CD4-positive, alpha-beta T cell treated with Interleukin-12 subunit alpha and Interleukin-12 subunit beta, for 1 hour (primary cell): ENCODE data around the gene BEND3.
"Not testable (repeated sequence)": the region's sequence is repeated elsewhere in the genome, so short reads cannot be mapped to it uniquely, and the experiment has no call there.

Source experiments
- DNase-seq: peaks from one replicate; pipeline ENCODE4 v3.0.0-alpha.2; 2020

The BEND3 gene

DNA sequence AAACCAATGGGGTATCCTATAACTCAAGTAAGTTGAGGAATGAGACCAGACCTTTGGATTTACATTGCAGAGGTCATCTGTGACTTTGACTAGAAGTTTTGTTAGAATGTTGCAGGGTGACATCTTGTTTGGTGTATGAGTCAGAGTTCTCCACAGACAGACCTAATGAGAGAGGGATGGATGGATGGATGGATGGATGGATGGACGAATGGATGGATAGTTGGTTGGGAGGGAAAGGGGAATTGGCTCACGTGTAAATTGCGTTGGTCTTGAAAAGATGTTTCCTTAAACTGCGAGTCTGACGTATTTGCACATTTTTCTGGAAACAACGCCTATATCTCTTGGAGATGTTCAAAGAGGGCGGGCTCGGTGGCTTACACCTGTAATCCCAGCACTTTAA lies 88.3 kb downstream of the BEND3 start:
- no peak for DNase-seq

DNA sequence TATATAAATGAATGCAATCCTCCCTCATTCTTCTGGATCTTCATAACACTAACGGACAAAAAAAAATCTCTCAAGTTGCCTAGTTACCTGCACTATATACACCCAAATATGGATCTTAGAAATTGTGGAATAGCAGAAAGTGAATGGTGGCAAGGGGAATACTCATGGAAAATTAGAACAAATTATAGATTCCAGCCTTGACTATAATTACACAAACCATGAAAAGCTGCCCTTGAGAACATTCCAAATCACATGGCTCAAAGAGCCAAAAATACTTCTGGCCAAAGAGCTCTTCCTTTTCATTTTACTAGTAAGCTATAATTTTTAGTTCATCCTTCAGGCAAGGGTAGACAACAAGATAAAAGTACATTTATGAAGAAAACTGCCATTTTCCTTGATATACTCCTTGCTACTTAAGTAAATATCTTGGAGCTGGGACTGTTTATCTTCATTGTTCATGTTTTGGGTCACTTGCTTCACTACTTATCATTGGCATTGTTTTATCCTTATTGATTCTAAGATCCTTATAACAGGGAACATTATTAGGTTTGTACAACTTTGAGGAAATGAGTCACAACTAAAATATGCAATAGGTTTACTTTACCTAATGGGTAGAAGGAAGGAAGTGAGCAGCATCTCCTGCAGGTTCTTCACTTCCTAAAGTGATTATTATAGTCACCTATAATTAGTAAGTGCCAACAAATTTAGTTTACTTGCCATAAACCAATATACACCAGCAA lies 93.7 kb downstream of the BEND3 start:
- DNase-seq: no peak

DNA sequence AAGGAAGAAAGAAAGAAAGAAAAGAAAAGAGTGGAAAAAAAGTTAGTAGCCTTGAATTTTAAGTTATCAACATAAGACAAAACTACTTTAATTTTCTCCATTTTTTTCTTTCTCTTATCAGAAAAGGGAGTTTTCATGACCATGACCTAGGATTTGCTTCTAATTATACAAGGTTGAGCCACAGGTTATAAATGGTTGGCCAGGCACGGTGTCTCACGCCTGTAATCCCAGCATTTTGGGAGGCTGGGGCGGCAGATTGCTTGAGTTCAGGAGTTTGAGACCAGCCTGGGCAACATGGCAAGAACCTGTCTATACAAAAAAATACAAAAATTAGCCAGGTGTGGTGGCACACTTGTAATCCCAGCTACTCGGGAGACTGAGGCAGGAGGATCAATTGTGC lies 95.1 kb downstream of the BEND3 start:
- DNase-seq: no peak

DNA sequence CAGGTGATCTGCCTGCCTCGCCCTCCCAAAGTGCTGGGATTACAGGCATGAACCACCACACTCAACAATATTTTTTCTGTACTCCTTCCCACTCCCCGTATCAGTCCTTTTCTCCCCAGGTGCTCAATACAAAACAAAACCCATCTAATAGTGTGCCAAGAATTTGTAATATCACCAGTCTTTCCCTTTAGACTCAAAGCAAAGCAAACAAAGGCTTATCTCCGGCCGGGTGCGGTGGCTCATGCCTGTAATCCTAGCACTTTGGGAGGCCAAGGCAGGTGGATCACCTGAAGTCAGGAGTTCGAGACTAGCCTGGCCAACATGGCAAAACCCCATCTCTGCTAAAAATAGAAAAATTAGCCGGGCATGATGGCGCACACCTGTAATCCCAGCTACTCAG lies 95.7 kb downstream of the BEND3 start:
- not testable (repeated sequence) for DNase-seq

DNA sequence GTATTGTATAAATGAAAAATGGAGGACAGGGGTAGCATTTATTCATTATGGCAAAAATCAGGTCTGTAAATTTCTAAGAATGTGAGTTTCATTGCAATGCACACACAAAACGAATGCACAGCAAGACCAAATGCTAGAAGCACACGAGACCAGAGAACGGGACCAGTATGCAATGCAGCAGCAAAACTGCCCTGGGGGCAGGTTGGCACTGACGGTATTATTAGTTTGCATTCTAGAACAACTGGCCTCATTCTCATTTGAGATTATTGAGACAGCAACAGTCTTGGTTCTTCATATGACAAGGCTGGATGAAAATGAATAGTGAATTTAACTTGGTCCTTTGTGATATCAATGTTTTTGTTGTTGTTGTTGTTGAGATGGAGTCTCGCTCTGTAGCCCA lies 96.3 kb downstream of the BEND3 start:
- DNase-seq: no peak
